Vagina (tissue), 2 donors: ENCODE results near the gene SDF2L1. TPM values are rescaled to one million over a fixed set of nuclear protein-coding genes. Genes with fewer than 3 reads are reported as not detected.

Experiments used
- DNase-seq, 2 donors: peaks; one replicate each; pipeline ENCODE4 v3.0.0-alpha.2; 2017; ENCODE audit errors: extremely low spot score in 2 of 2
- H3K27ac ChIP-seq: fragments of 200-600 bp; sonication (generic); one replicate; pipeline ENCODE4 v1.5.1; 2019
- H3K27me3 ChIP-seq: fragments of 200-600 bp; sonication (generic); one replicate; pipeline ENCODE4 v1.5.1; 2019
- H3K36me3 ChIP-seq, 2 donors: fragments of 200-600 bp; sonication (generic); one replicate each; pipeline ENCODE4 v1.5.1; 2017 to 2019
- H3K4me1 ChIP-seq: fragments of 200-600 bp; sonication (generic); one replicate; pipeline ENCODE4 v1.5.1; 2019
- H3K4me3 ChIP-seq, 2 donors: fragments of 200-600 bp; sonication (generic); 1 replicate in 1 of 2; 2 replicates in 1 of 2; pipeline ENCODE4 v1.5.1; 2016 to 2019
- H3K9me3 ChIP-seq: fragments of 200-600 bp; sonication (generic); one replicate; pipeline ENCODE4 v1.5.1; 2019
- CTCF ChIP-seq, 3 experiments: fragments of 450-650 bp in 2 of 3; fragments of 200-600 bp in 1 of 3; sonication (generic) in 1 of 3; IDR thresholded peaks; one replicate each; pipeline ENCODE4 v1.5.1; 2017 to 2019; ENCODE audit warnings: antibody characterized with exemption in 3 of 3, mild to moderate bottlenecking in 2 of 3, moderate library complexity in 2 of 3
- POLR2A ChIP-seq, 2 donors: fragments of 450-650 bp; IDR thresholded peaks; one replicate each; pipeline ENCODE4 v1.6.1; 2017; ENCODE audit warnings: antibody characterized with exemption in 2 of 2, mild to moderate bottlenecking in 2 of 2, moderate library complexity in 2 of 2
- POLR2AphosphoS5 ChIP-seq, 2 donors: sonication (generic); formaldehyde crosslinking; IDR thresholded peaks; one replicate each; pipeline ENCODE4 v1.9.0; 2017; ENCODE audit warnings: antibody characterized with exemption in 2 of 2, mild to moderate bottlenecking in 2 of 2, low read depth in 1 of 2; ENCODE audit not compliant: insufficient read depth in 1 of 2
- intact Hi-C: fragments of 100-400 bp; cut with DNase I; formaldehyde crosslinking; loops from one replicate; pipeline ENCODE4 v1.15.1; 2023
- total RNA-seq: library from RNA; depleted of rRNA; stranded (reverse); fragments of >200 nt; gene quantifications from one replicate; pipeline ENCODE4 v1.2.3, GENCODE V29; 2016

SDF2L1 gene
- total RNA-seq, 1 donor from 2014 or later = 33.9 TPM

GRCh38 chr22:21621025-21621424 is 21.1 kb upstream of the SDF2L1 start:
- H3K4me3 ChIP-seq = no peak overlapping the region
- intact Hi-C loops = no loop called here
- no peak for TF ChIP-seq POLR2AphosphoS5 (IDR thresholded peaks at IDR 0.05; ENCODE audit: insufficient read depth in 1 of 2, low read depth in 1 of 2)
- TF ChIP-seq POLR2A (IDR thresholded peaks at IDR 0.05) = no peak
- no peak for TF ChIP-seq CTCF (IDR thresholded peaks at IDR 0.05)
- H3K4me1 ChIP-seq = peaks cover 46% of the 10 kb centered on the region
- no peaks in the 10 kb centered on the region for H3K9me3 ChIP-seq
- no peaks in the 10 kb centered on the region for H3K36me3 ChIP-seq
- no peaks in the 10 kb centered on the region for H3K27me3 ChIP-seq
- no peak overlapping the region for H3K27ac ChIP-seq
- no peak for DNase-seq

- Histone ChIP-seq H3K27ac (no peak overlapping the region), H3K36me3 (no peaks in the 10 kb centered on the region), H3K4me1 (peaks cover 59% of the 10 kb centered on the region), H3K4me3 (no peak overlapping the region), H3K27me3 (no peaks in the 10 kb centered on the region), H3K9me3 (no peaks in the 10 kb centered on the region)
- DNase-seq = no peak
- intact Hi-C loops = no loop called here
- TF ChIP-seq POLR2AphosphoS5 (IDR thresholded peaks at IDR 0.05; ENCODE audit: insufficient read depth in 1 of 2, low read depth in 1 of 2) = no peak
- no peak for TF ChIP-seq CTCF (IDR thresholded peaks at IDR 0.05)
- TF ChIP-seq POLR2A (IDR thresholded peaks at IDR 0.05) = no peak
These were observed 19.8 kb upstream of the SDF2L1 start for GRCh38 chr22:21622011-21622918.

GRCh38 chr22:21622919-21623647 is 19.0 kb upstream of the SDF2L1 start:
- no peak overlapping the region for H3K4me3 ChIP-seq
- intact Hi-C loops = no loop called here
- H3K9me3 ChIP-seq = no peaks in the 10 kb centered on the region
- no peak for TF ChIP-seq POLR2AphosphoS5 (IDR thresholded peaks at IDR 0.05; ENCODE audit: insufficient read depth in 1 of 2, low read depth in 1 of 2)
- no peak for TF ChIP-seq CTCF (IDR thresholded peaks at IDR 0.05)
- no peak for TF ChIP-seq POLR2A (IDR thresholded peaks at IDR 0.05)
- H3K4me1 ChIP-seq = peaks cover 62% of the 10 kb centered on the region
- no peak for DNase-seq
- H3K27me3 ChIP-seq = no peaks in the 10 kb centered on the region
- H3K27ac ChIP-seq = no peak overlapping the region
- H3K36me3 ChIP-seq = peaks cover 0 to 3% of the 10 kb centered on the region in 2 donors

GRCh38 chr22:21623648-21623970 is 18.5 kb upstream of the SDF2L1 start:
- Histone ChIP-seq H3K27ac (no peak overlapping the region), H3K27me3 (no peaks in the 10 kb centered on the region), H3K9me3 (no peaks in the 10 kb centered on the region), H3K36me3 (peaks cover 0 to 4% of the 10 kb centered on the region in 2 donors), H3K4me1 (peaks cover 67% of the 10 kb centered on the region), H3K4me3 (no peak overlapping the region)
- TF ChIP-seq POLR2A (IDR thresholded peaks at IDR 0.05) = no peak
- no peak for TF ChIP-seq POLR2AphosphoS5 (IDR thresholded peaks at IDR 0.05; ENCODE audit: insufficient read depth in 1 of 2, low read depth in 1 of 2)
- no peak for TF ChIP-seq CTCF (IDR thresholded peaks at IDR 0.05)
- intact Hi-C loops = no loop called here
- no peak for DNase-seq
